Measurements from ENCODE around the gene C6orf120. TPM values are rescaled to one million over a fixed set of nuclear protein-coding genes. Genes with fewer than 3 reads are reported as not detected.
A peak's percentile ranks its signal among the peaks of the same experiment; 100 is the strongest.

The C6orf120 gene
- total and polyA plus RNA-seq, 9 of the 15 experiments (the other 6 are each of a cell fraction or from before 2014, with no cell fraction given), result 7.7 to 44.9 (median 34.8) TPM

- TF ChIP-seq, protein P1, sequence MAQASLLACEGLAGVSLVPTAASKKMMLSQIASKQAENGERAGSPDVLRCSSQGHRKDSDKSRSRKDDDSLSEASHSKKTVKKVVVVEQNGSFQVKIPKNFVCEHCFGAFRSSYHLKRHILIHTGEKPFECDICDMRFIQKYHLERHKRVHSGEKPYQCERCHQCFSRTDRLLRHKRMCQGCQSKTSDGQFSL (CRISPR knock-in tag; IDR thresholded peaks at IDR 0.05), result peak; percentile 64
- TF ChIP-seq, protein P1 (tag; IDR thresholded peaks at IDR 0.05), result no peak; a peak in 1 of 4 replicates
- 0 out of 2 replicates have a peak, but pooled peaks have one; percentile 14 for TF ChIP-seq MITF (IDR thresholded peaks at IDR 0.05)
- peak; percentile 70 to 77; a peak in 1 of 4 replicates for TF ChIP-seq UBTF (IDR thresholded peaks at IDR 0.05; ENCODE audit: borderline replicate concordance in 1 of 2, low read depth in 2 of 2, low read length in 2 of 2)
- no peak for TF ChIP-seq GABPB1 (CRISPR knock-in tag; IDR thresholded peaks at IDR 0.05)
- peak; percentile 38 for TF ChIP-seq TBP (optimal IDR thresholded peaks at IDR 0.05; ENCODE audit: low read depth, low read length)
- TF ChIP-seq ERF (CRISPR knock-in tag; IDR thresholded peaks at IDR 0.05), result no peak
- TF ChIP-seq ZNF589 (CRISPR knock-in tag; IDR thresholded peaks at IDR 0.05; ENCODE audit: low read depth), result 0 out of 2 replicates have a peak, but pooled peaks have one; percentile 16
- no peak for TF ChIP-seq PTRF (tag; IDR thresholded peaks at IDR 0.05)
- peak; percentile 83; the same call in 1 of the 2 replicates for TF ChIP-seq KDM2B (CRISPR knock-in tag; IDR thresholded peaks at IDR 0.05)
- peak; percentile 79; the same call in 1 of the 2 replicates for TF ChIP-seq TGIF2 (CRISPR knock-in tag; IDR thresholded peaks at IDR 0.05)
- 0 out of 2 replicates have a peak, but pooled peaks have one; percentile 35 for TF ChIP-seq PHF21A (IDR thresholded peaks at IDR 0.05; ENCODE audit: borderline replicate concordance, low read depth)
- peak; percentile 83; the same call in 1 of the 2 replicates for TF ChIP-seq NR3C1 (CRISPR knock-in tag; IDR thresholded peaks at IDR 0.05)
- TF ChIP-seq, protein P2, sequence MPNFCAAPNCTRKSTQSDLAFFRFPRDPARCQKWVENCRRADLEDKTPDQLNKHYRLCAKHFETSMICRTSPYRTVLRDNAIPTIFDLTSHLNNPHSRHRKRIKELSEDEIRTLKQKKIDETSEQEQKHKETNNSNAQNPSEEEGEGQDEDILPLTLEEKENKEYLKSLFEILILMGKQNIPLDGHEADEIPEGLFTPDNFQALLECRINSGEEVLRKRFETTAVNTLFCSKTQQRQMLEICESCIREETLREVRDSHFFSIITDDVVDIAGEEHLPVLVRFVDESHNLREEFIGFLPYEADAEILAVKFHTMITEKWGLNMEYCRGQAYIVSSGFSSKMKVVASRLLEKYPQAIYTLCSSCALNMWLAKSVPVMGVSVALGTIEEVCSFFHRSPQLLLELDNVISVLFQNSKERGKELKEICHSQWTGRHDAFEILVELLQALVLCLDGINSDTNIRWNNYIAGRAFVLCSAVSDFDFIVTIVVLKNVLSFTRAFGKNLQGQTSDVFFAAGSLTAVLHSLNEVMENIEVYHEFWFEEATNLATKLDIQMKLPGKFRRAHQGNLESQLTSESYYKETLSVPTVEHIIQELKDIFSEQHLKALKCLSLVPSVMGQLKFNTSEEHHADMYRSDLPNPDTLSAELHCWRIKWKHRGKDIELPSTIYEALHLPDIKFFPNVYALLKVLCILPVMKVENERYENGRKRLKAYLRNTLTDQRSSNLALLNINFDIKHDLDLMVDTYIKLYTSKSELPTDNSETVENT (CRISPR knock-in tag; IDR thresholded peaks at IDR 0.05), result 0 out of 2 replicates have a peak, but pooled peaks have one; percentile 33
- peak in 1 of 2 experiments; percentile 68; a peak in 2 of 4 replicates for TF ChIP-seq HDAC1 (IDR thresholded peaks at IDR 0.05)
- TF ChIP-seq HDAC8 (tag; IDR thresholded peaks at IDR 0.05), result peak; percentile 74; the same call in 1 of the 2 replicates
- no peak for TF ChIP-seq ZNF23 (CRISPR knock-in tag; IDR thresholded peaks at IDR 0.05)
- TF ChIP-seq PHF8 (IDR thresholded peaks at IDR 0.05; ENCODE audit: borderline replicate concordance, low read length), result peak; percentile 47; the same call in 1 of the 2 replicates
- no peak for TF ChIP-seq ZNF717 (CRISPR knock-in tag; IDR thresholded peaks at IDR 0.05)
Measured at GRCh38 chr6:169724494-169725124, 22.7 kb downstream of the C6orf120 start, which contains the start of gene PHF10 (continued).

Measured in K562 (cell line).